HG03066 (cell line): ENCODE measurements around the gene ABLIM1.

Experiments used
- ATAC-seq: cut with Tn5 transposase; IDR thresholded peaks from one replicate; pipeline ENCODE4 v1.9.1; 2021; ENCODE audit warnings: low read depth; ENCODE audit not compliant: unreplicated experiment

The ABLIM1 gene

GRCh38 chr10:114649217-114649903, 8.7 kb downstream of the ABLIM1 start:
- ATAC-seq = no peak

- ATAC-seq = no peak
These were observed 9.7 kb downstream of the ABLIM1 start for GRCh38 chr10:114648368-114648767.

- ATAC-seq = no peak
These were observed 10.4 kb downstream of the ABLIM1 start for GRCh38 chr10:114647545-114648138.

GRCh38 chr10:114646426-114646825, 11.6 kb downstream of the ABLIM1 start:
- no peak for ATAC-seq

- ATAC-seq = no peak
These were observed 12.4 kb downstream of the ABLIM1 start for GRCh38 chr10:114645706-114646105.

GRCh38 chr10:114643158-114643557, 14.9 kb downstream of the ABLIM1 start:
- ATAC-seq = no peak

GRCh38 chr10:114642729-114643128, 15.3 kb downstream of the ABLIM1 start:
- no peak for ATAC-seq

- no peak for ATAC-seq
These were observed 19.1 kb downstream of the ABLIM1 start for GRCh38 chr10:114638821-114639625.

GRCh38 chr10:114635797-114636550, 22.1 kb downstream of the ABLIM1 start:
- ATAC-seq = no peak

GRCh38 chr10:114635101-114635500, 23.0 kb downstream of the ABLIM1 start:
- ATAC-seq = no peak

- no peak for ATAC-seq
These were observed 23.5 kb downstream of the ABLIM1 start for GRCh38 chr10:114634609-114634979.

GRCh38 chr10:114632869-114633715, 25.0 kb downstream of the ABLIM1 start:
- no peak for ATAC-seq

- ATAC-seq = peak; percentile 78
These were observed 26.2 kb downstream of the ABLIM1 start for GRCh38 chr10:114631666-114632417.

GRCh38 chr10:114631090-114631665, 26.9 kb downstream of the ABLIM1 start:
- ATAC-seq = no peak

GRCh38 chr10:114629824-114630730, 28.0 kb downstream of the ABLIM1 start:
- ATAC-seq = no peak

GRCh38 chr10:114629083-114629823, 28.8 kb downstream of the ABLIM1 start:
- ATAC-seq = no peak

- no peak for ATAC-seq
These were observed 30.0 kb downstream of the ABLIM1 start for GRCh38 chr10:114628106-114628505.
